ENCODE results near the gene ADRA1B. TPM values are rescaled to one million over a fixed set of nuclear protein-coding genes. Genes with fewer than 3 reads are reported as not detected.

ADRA1B gene
- 7.5 to 10.2 TPM (median 9.9 TPM) in 5 replicates for total RNA-seq (2022; extraction: Qiagen RNA extraction; ENCODE audit: low read depth)

DNA sequence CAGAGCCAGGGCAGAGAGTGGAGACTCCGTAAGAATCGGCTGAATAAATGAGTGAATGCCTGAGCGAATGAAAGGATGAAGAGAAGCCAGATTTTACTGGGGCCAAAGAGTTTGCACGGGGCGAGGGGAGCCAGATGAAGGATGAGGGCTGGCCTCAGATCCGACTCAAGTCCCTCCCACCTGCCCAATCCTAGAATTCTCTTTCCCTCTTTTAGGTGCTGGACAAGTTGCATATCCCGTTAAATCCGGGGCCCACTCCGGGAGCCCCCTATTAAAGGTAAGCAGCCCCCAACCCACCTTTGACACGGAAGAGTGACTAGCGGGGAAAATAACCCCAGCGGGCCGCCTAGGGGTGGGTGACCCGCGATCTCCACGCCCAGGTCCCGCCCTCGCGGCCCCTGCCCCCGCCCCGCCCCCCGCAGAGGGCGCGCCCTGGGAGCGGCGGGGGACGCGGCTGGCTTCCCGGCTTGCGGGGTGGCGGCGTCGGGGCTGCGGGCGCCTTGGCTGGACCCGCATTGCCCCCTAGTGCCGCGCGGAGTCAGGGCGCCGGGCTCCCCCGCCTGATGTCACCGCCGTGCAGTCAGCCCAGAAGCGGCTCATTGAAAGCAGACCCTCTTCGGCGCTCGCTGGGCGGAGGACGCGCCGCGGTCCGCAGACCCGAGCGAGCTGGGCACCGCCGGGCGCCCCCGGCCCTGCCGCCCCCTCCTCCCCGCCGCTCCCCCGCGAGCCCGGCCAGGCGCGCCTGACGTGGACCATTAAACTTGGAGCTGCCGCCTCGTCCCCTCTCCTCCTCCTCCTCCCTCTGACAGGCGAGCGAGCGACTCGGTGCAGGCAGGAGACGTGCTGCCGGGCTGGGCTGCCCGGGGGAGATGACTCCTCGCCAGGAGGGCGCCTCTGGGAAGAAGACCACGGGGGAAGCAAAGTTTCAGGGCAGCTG is at the start of gene ADRA1B:
TSS of gene ADRA1B (plus strand) at position 579 of the 937 bp plus-strand sequence. CDS start 424 bp downstream, outside the sequence.

DNA sequence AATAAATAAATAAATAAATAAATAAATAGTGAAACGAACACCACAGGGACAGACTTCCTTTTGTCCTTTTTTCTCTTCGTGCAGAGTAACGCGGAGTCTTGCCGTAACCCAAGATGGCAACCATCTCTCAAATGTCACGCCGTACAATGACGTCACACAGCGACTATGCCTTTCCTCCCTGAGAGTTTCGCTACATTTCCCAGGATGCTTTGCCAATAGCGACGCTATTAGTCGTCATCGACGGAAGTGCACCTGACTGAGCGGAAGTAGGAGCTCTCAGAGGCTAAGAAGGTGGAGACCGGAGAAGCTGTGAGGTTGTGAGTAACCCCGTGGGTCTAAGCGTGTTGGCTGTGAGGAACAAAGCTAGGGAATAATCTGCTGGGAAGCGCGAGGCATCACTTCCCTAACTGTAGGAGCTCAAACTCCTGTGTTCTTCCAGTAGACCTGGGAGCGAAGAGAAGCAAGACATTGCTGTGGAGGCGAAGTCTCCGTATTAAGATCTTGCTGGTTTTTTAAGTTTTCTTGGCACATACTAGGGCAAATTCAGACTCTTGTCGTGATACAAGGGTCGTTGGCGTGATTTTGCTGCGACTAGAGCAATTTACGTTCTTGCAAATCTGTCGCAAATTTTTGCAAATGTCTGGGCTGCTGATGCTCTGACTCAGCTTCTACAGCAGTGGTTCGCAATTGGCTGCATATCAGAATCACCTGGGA is 92.8 kb downstream of the ADRA1B start, which contains the start of gene TTC1:
TSS of gene TTC1 (plus strand) at position 263 of the 714 bp plus-strand sequence. CDS start 1,390 bp downstream, outside the sequence.

Other genes starting within 250 kb of the ADRA1B start
- 66.2 to 78.4 TPM (median 67.0 TPM) in 5 replicates for gene TTC1, start 92.7 kb downstream of the ADRA1B start, total RNA-seq (2022; extraction: Qiagen RNA extraction; ENCODE audit: low read depth)
- gene PWWP2A, start 203.0 kb downstream of the ADRA1B start, total RNA-seq (2022; extraction: Qiagen RNA extraction; ENCODE audit: low read depth), result 10.6 to 12.8 TPM (median 11.2 TPM) in 5 replicates